Neural cell (in vitro differentiated cells): ENCODE measurements around the gene KIF13A.

Source experiments
- CTCF ChIP-seq: fragments of 450-650 bp; IDR thresholded peaks from 2 replicates; pipeline ENCODE4 v1.5.1; 2014; ENCODE audit warnings: antibody characterized with exemption, mild to moderate bottlenecking, moderate library complexity; ENCODE audit not compliant: poor library complexity, severe bottlenecking
- EZH2 ChIP-seq: fragments of 200-600, 300-800 bp; shearing (Covaris generic), sonication (generic); IDR thresholded peaks from 2 replicates; pipeline ENCODE4 v1.6.1; 2014; ENCODE audit warnings: antibody characterized with exemption, low read length, borderline replicate concordance, mild to moderate bottlenecking; ENCODE audit not compliant: insufficient read depth, poor library complexity, severe bottlenecking
- POLR2AphosphoS5 ChIP-seq: IDR thresholded peaks from 2 replicates; pipeline ENCODE4 v1.6.1; 2012
- TF ChIP-seq, protein P1 (sequence below): IDR thresholded peaks from 2 replicates; pipeline ENCODE4 v1.6.1; 2012; ENCODE audit warnings: borderline replicate concordance

DNA sequence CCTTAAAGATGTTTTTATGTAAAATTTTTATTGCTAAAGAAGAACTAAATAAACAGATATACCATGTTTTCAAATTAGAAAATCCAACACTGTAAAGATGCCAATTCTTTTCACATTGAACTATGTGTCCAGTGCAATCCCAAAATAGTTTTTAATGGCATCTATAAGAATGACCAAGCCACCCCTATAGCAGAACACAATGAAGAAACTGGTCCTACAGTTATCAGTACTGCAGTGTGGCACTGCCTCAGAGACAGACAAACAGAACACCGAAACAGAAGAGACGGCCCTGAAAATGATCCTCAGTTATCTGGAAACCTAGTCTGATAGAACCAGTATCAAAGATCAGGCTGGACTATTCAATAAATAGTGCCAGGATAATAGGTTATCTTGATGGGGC, 41.9 kb downstream of the KIF13A start:
- TF ChIP-seq CTCF (no peak), EZH2 (no peak), POLR2AphosphoS5 (no peak)
- TF ChIP-seq, protein P1, sequence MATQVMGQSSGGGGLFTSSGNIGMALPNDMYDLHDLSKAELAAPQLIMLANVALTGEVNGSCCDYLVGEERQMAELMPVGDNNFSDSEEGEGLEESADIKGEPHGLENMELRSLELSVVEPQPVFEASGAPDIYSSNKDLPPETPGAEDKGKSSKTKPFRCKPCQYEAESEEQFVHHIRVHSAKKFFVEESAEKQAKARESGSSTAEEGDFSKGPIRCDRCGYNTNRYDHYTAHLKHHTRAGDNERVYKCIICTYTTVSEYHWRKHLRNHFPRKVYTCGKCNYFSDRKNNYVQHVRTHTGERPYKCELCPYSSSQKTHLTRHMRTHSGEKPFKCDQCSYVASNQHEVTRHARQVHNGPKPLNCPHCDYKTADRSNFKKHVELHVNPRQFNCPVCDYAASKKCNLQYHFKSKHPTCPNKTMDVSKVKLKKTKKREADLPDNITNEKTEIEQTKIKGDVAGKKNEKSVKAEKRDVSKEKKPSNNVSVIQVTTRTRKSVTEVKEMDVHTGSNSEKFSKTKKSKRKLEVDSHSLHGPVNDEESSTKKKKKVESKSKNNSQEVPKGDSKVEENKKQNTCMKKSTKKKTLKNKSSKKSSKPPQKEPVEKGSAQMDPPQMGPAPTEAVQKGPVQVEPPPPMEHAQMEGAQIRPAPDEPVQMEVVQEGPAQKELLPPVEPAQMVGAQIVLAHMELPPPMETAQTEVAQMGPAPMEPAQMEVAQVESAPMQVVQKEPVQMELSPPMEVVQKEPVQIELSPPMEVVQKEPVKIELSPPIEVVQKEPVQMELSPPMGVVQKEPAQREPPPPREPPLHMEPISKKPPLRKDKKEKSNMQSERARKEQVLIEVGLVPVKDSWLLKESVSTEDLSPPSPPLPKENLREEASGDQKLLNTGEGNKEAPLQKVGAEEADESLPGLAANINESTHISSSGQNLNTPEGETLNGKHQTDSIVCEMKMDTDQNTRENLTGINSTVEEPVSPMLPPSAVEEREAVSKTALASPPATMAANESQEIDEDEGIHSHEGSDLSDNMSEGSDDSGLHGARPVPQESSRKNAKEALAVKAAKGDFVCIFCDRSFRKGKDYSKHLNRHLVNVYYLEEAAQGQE, result no peak
